HepG2 (cell line): ENCODE measurements around the gene CEP68. TPM values are rescaled to one million over a fixed set of nuclear protein-coding genes. Genes with fewer than 3 reads are reported as not detected.

Experiments
- ATAC-seq: fragments of 200-7000 bp; cut with Tn5 transposase; 3 replicates; pipeline ENCODE4 v1.9.1; 2020; ENCODE audit warnings: mild to moderate bottlenecking, moderate library complexity
- BruUV-seq: library from RNA; stranded (reverse); fragments of 400-500 nt; replicated peaks from 2 replicates; lab custom pipeline; 2021; lab: Mats Ljungman, UMichigan
- CTCF ChIA-PET: fragments of 300-600 bp; formaldehyde crosslinking; extraction: SDS; loops from one replicate; lab custom pipeline; 2021; ENCODE audit warnings: low total read pairs, inconsistent platforms, low intra/inter-chr PET ratio; lab: Yijun Ruan, JAX
- POLR2A ChIA-PET: fragments of 350-600 bp; sonication (Branson Sonifier 250); formaldehyde crosslinking; loops from one replicate; lab custom pipeline; 2020; ENCODE audit warnings: antibody characterized with exemption, inconsistent platforms; lab: Yijun Ruan, JAX
- DNase-seq: peaks from one replicate; pipeline ENCODE4 v3.0.0-alpha.2; 2015; ENCODE audit warnings: low spot score
- FAIRE-seq: peaks from 3 replicates; lab custom pipeline; 2011; peaks lifted over from hg19 to GRCh38; lab: Jason Lieb, UNC
- H2AFZ ChIP-seq: one replicate; pipeline ENCODE4 v1.6.1; 2011; ENCODE audit warnings: low read length, inconsistent platforms
- H3K27ac ChIP-seq: fragments of 300-600 bp; 3 replicates; pipeline ENCODE4 v1.8.0; 2011; ENCODE audit warnings: mixed run types, mild to moderate bottlenecking, mixed read lengths, low read length, inconsistent platforms; ENCODE audit not compliant: insufficient read depth; ENCODE audit errors: extremely low read length
- H3K27me3 ChIP-seq, 2 experiments: fragments of 200-600 bp in 1 of 2; 2 replicates in 1 of 2; 3 replicates in 1 of 2; pipeline versions ENCODE4 v1.6.0 to v1.8.0; 2011; ENCODE audit warnings: low read length in 2 of 2, mild to moderate bottlenecking in 2 of 2, moderate library complexity in 2 of 2, inconsistent platforms in 1 of 2; ENCODE audit not compliant: insufficient read depth in 2 of 2, control insufficient read depth in 1 of 2
- H3K36me3 ChIP-seq, 2 experiments: fragments of 200-600 bp in 1 of 2; replicated peaks in 1 of 2; 2 replicates in 1 of 2; 3 replicates in 1 of 2; pipeline versions ENCODE4 v1.5.1 to v1.8.0; 2011; ENCODE audit warnings: low read length in 2 of 2, inconsistent platforms in 1 of 2; ENCODE audit not compliant: insufficient read depth in 2 of 2, control insufficient read depth in 1 of 2
- H3K4me1 ChIP-seq: 2 replicates; pipeline ENCODE4 v1.5.1; 2012; ENCODE audit warnings: low read length, inconsistent platforms; ENCODE audit not compliant: insufficient read depth
- H3K4me2 ChIP-seq: 2 replicates; pipeline ENCODE4 v1.6.0; 2011; ENCODE audit warnings: low read depth, low read length, inconsistent platforms
- H3K4me3 ChIP-seq, 3 experiments: fragments of 200-600 bp in 1 of 3; sonication (generic), shearing (Covaris generic) in 1 of 3; replicated peaks in 1 of 3; 2 replicates each; pipeline ENCODE4 v1.5.1; 2011 to 2016; ENCODE audit warnings: low read length in 3 of 3, inconsistent platforms in 2 of 3, low read depth in 2 of 3, mild to moderate bottlenecking in 2 of 3, control low read depth in 1 of 3, mixed read lengths in 1 of 3; ENCODE audit not compliant: insufficient read depth in 1 of 3
- H3K79me2 ChIP-seq: one replicate; pipeline ENCODE4 v1.6.1; 2011; ENCODE audit warnings: low read length, inconsistent platforms; ENCODE audit not compliant: insufficient read depth
- H3K9ac ChIP-seq: 2 replicates; pipeline ENCODE4 v1.6.0; 2011; ENCODE audit warnings: mild to moderate bottlenecking, low read depth, low read length, inconsistent platforms; ENCODE audit not compliant: insufficient read depth
- H3K9me3 ChIP-seq: 2 replicates; pipeline ENCODE4 v1.5.1; 2012; ENCODE audit warnings: mild to moderate bottlenecking, low read length
- H4K20me1 ChIP-seq: 2 replicates; pipeline ENCODE4 v1.6.0; 2011; ENCODE audit warnings: inconsistent platforms, mild to moderate bottlenecking, low read length, moderate library complexity; ENCODE audit not compliant: insufficient read depth
- CEBPB ChIP-seq: IDR thresholded peaks from 2 replicates; pipeline ENCODE4 v1.6.1; 2011; ENCODE audit warnings: low read depth, low read length, improper control_type of control experiment, borderline replicate concordance
- CREB1 ChIP-seq, 2 experiments: fragments of 450-650 bp in 1 of 2; IDR thresholded peaks; 2 replicates each; pipeline ENCODE4 v1.6.1; 2016 to 2017; ENCODE audit warnings: control low read depth in 1 of 2, mild to moderate bottlenecking in 1 of 2, missing compliant biosample characterization in 1 of 2, missing genetic modification characterization in 1 of 2
- PAXIP1 ChIP-seq: sonication (generic); formaldehyde crosslinking; conservative IDR thresholded peaks from 2 replicates; pipeline ENCODE4 v1.4.0; 2020; ENCODE audit warnings: mild to moderate bottlenecking, missing genetic modification reagents, moderate library complexity
- POLR2AphosphoS2 ChIP-seq: IDR thresholded peaks from 2 replicates; pipeline ENCODE4 v1.6.1; 2011; ENCODE audit warnings: low read depth, low read length, improper control_type of control experiment
- SP140L ChIP-seq: sonication (generic); formaldehyde crosslinking; IDR thresholded peaks from 2 replicates; pipeline ENCODE4 v1.4.0; 2020; ENCODE audit warnings: missing genetic modification reagents, borderline replicate concordance
- TRIM24 ChIP-seq: sonication (generic); formaldehyde crosslinking; IDR thresholded peaks from 2 replicates; pipeline ENCODE4 v1.8.0; 2022; ENCODE audit warnings: mild to moderate bottlenecking, missing genetic modification reagents
- WGBS: methylation state at CpG from one replicate; pipeline ENCODE4 v1.1.6; 2017; ENCODE audit warnings: low lambda C conversion rate; 5-methylcytosine and 5-hydroxymethylcytosine counted together
- in situ Hi-C: cut with HindIII; loops from 2 replicates; pipeline ENCODE4 v1.10.0; 2017; ENCODE audit warnings: low pct_unique_long_range_greater_than_20kb; ENCODE audit not compliant: extremely low pct_ligation_motif_present
- intact Hi-C: fragments of 100-400 bp; cut with micrococcal nuclease; formaldehyde crosslinking; loops from one replicate; pipeline ENCODE4 v1.10.0; 2022; ENCODE audit not compliant: unreplicated experiment
- polyA plus RNA-seq, 8 experiments: library from polyadenylated mRNA; depleted of rRNA in 3 of 8; stranded (reverse) in 7 of 8; unstranded in 1 of 8; fragments of >200 nt; fragmentation: Illumina TruSeq in 4 of 8; extraction: Trizol in 4 of 8; gene quantifications; 2 replicates each; pipeline versions ENCODE4 v1.2.1 to v1.2.3, GENCODE V29; 2011 to 2016; ENCODE audit warnings: low read depth in 4 of 8, missing spikeins in 1 of 8, mixed read lengths in 1 of 8; ENCODE audit not compliant: insufficient read depth in 1 of 8
- total RNA-seq, 5 experiments: library from RNA; depleted of rRNA; stranded (reverse); fragments of >200 nt; fragmentation: Illumina TruSeq; extraction: Trizol; gene quantifications; 2 replicates each; pipeline ENCODE4 v1.2.3, GENCODE V29; 2016; ENCODE audit warnings: low read depth in 1 of 5
- TF ChIP-seq, protein P1 (sequence below): sonication (generic); formaldehyde crosslinking; IDR thresholded peaks from 2 replicates; pipeline ENCODE4 v1.4.0; 2020; ENCODE audit warnings: missing genetic modification reagents
- TF ChIP-seq, protein P2 (sequence below): sonication (generic); formaldehyde crosslinking; IDR thresholded peaks from 2 replicates; pipeline ENCODE4 v1.5.1; 2020; ENCODE audit warnings: missing genetic modification reagents, mild to moderate bottlenecking, borderline replicate concordance

CEP68 gene
- total and polyA plus RNA-seq, 2 of the 13 experiments (the other 11 are each of a cell fraction or from before 2014, with no cell fraction given) = 5.7 to 9.3 TPM

- WGBS = 96% methylated on average over 6 of the region's 6 CpGs
- H3K27ac ChIP-seq = no peak overlapping the region
- DNase-seq (no peak), FAIRE-seq (no peak), ATAC-seq (no peak)
- TF ChIP-seq POLR2AphosphoS2 = peak; percentile 53; the same call in 1 of the 2 replicates
- TF ChIP-seq, protein P1, sequence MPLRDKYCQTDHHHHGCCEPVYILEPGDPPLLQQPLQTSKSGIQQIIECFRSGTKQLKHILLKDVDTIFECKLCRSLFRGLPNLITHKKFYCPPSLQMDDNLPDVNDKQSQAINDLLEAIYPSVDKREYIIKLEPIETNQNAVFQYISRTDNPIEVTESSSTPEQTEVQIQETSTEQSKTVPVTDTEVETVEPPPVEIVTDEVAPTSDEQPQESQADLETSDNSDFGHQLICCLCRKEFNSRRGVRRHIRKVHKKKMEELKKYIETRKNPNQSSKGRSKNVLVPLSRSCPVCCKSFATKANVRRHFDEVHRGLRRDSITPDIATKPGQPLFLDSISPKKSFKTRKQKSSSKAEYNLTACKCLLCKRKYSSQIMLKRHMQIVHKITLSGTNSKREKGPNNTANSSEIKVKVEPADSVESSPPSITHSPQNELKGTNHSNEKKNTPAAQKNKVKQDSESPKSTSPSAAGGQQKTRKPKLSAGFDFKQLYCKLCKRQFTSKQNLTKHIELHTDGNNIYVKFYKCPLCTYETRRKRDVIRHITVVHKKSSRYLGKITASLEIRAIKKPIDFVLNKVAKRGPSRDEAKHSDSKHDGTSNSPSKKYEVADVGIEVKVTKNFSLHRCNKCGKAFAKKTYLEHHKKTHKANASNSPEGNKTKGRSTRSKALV (CRISPR knock-in tag) = no peak
- H3K4me1 ChIP-seq = peaks cover 12% of the 10 kb centered on the region
- H3K27me3 ChIP-seq = no peaks in the 10 kb centered on the region
- intact Hi-C loops (no loop called here), in situ Hi-C loops (no loop called here)
- H2AFZ ChIP-seq = no peak overlapping the region
- ChIA-PET POLR2A (no interaction called here), CTCF (no interaction called here)
- H3K36me3 ChIP-seq = peaks cover 9 to 25% of the 10 kb centered on the region in 2 experiments; a peak in 4 of 5 replicates
- no TSS peak for BruUV-seq
- no peak overlapping the region for H3K4me3 ChIP-seq
- H4K20me1 ChIP-seq = peaks cover 90% of the 10 kb centered on the region
- no peak overlapping the region for H3K4me2 ChIP-seq
- no peak overlapping the region for H3K9ac ChIP-seq
- no peaks in the 10 kb centered on the region for H3K9me3 ChIP-seq
- peaks cover 99% of the 10 kb centered on the region for H3K79me2 ChIP-seq
These were observed 52.6 kb downstream of the CEP68 start for GRCh38 chr2:65108780-65109179.

- H3K27ac ChIP-seq = no peak overlapping the region
- H3K9ac ChIP-seq = no peak overlapping the region
- peaks cover 5 to 10% of the 10 kb centered on the region in 2 experiments; a peak in 3 of 5 replicates for H3K36me3 ChIP-seq
- no peak overlapping the region for H3K4me3 ChIP-seq
- intact Hi-C loops = loop anchor here (2.0 kb wide), 1 partner anchor 16 kb away; no protein-coding TSS in a partner anchor
- no peak overlapping the region for H2AFZ ChIP-seq
- peaks cover 35% of the 10 kb centered on the region for H3K4me1 ChIP-seq
- CTCF ChIA-PET = no interaction called here
- no peak overlapping the region for H3K4me2 ChIP-seq
- DNase-seq (no peak), ATAC-seq (no peak), FAIRE-seq (no peak)
- in situ Hi-C loops = no loop called here
- POLR2A ChIA-PET = interaction anchor here (1.9 kb wide), 1 partner anchor 57 kb away, joined by 5 read pairs; the partner anchor contains the start of gene CEP68
- peaks cover 94% of the 10 kb centered on the region for H4K20me1 ChIP-seq
- H3K27me3 ChIP-seq = no peaks in the 10 kb centered on the region
- WGBS = 60% methylated on average over 3 of the region's 3 CpGs
- peaks cover 98% of the 10 kb centered on the region for H3K79me2 ChIP-seq
- no TSS peak for BruUV-seq
- no peaks in the 10 kb centered on the region for H3K9me3 ChIP-seq
- peak; percentile 59; the same call in 1 of the 2 replicates for TF ChIP-seq CEBPB
- TF ChIP-seq, protein P2, sequence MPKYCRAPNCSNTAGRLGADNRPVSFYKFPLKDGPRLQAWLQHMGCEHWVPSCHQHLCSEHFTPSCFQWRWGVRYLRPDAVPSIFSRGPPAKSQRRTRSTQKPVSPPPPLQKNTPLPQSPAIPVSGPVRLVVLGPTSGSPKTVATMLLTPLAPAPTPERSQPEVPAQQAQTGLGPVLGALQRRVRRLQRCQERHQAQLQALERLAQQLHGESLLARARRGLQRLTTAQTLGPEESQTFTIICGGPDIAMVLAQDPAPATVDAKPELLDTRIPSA = no peak
- TF ChIP-seq PAXIP1 (CRISPR knock-in tag) = no peak
- TF ChIP-seq CREB1 (IDR thresholded peaks at IDR 0.05) = no peak
- TF ChIP-seq CREB1 (CRISPR knock-in tag; IDR thresholded peaks at IDR 0.05) = no peak
- no peak for TF ChIP-seq TRIM24 (CRISPR knock-in tag)
- TF ChIP-seq SP140L (CRISPR knock-in tag) = no peak
These were observed 56.4 kb downstream of the CEP68 start for GRCh38 chr2:65112633-65113032.
